ENCODE data around the gene PHF2. TPM values are rescaled to one million over a fixed set of nuclear protein-coding genes. Genes with fewer than 3 reads are reported as not detected.

PHF2 gene
- total and polyA plus RNA-seq, 2 of the 4 experiments (the other 2 are of a cell fraction) = 5.9 to 9.5 TPM

DNA sequence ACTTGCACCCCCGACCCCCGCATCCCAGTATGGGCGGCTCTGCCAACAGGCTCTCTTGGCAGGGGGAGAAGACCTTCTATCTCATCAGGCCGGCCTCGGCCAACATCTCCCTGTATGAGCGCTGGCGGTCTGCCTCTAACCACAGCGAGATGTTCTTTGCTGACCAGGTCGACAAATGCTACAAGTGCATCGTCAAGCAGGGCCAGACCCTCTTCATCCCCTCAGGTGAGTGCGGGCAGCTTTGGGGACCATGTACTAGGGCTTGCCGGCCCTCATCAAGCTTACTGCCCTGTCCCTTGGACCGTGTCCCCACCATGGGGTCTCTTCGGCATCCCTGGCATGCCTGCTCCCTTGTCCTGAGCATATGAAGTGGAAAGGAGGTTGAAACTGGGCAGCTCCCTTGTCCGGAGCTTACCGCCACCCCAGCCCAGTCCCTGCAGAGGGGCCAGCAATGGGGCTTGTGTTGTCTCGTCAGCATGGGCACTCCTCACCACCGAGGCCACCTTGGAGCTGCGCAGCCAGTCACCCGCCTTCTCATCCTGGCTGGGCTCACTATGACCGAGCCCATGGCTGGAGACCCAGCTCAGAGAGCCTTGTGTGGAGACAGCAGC is 78.1 kb downstream of the PHF2 start:
- H3K4me1 ChIP-seq (ENCODE audit: control insufficient read depth, insufficient read depth, low read length) = no peaks in the 10 kb centered on the region
- no peak overlapping the region for H2BK5ac ChIP-seq (ENCODE audit: low read depth, low read length, poor library complexity, severe bottlenecking)
- in situ Hi-C loops (cut with MboI; ENCODE audit: low sequenced_read_pairs) = no loop called here
- no peak overlapping the region for H3K14ac ChIP-seq (replicated peaks; ENCODE audit: low read depth, low read length)
- H4K91ac ChIP-seq (ENCODE audit: insufficient read depth, low read depth, low read length) = no peak overlapping the region
- H2BK15ac ChIP-seq (ENCODE audit: low read depth, low read length) = no peak overlapping the region
- no peak overlapping the region for H3K4ac ChIP-seq (ENCODE audit: low read depth, low read length)
- H2AFZ ChIP-seq (replicated peaks; ENCODE audit: low read length, poor library complexity) = no peak overlapping the region
- BruUV-seq (replicated peaks) = no TSS peak
- intact Hi-C loops (cut with micrococcal nuclease) = no loop called here
- ChIA-PET CTCF (no interaction called here), POLR2A (ENCODE audit: unreplicated experiment) (no interaction called here)
- peaks cover 60% of the 10 kb centered on the region for H3K36me3 ChIP-seq (ENCODE audit: control insufficient read depth, insufficient read depth, low read length)
- DNase-seq (no peak), ATAC-seq (ENCODE audit: low read depth) (no peak)
- 96% methylated on average over 8 of the region's 21 CpGs; no CpG with 5 or more reads in 1 of the 2 experiments for WGBS, 2 experiments (ENCODE audit: extremely low coverage in 2 of 2, insufficient read length in 1 of 2)
- H3K9me3 ChIP-seq (ENCODE audit: control insufficient read depth, insufficient read depth, low read length) = no peaks in the 10 kb centered on the region
- dilution Hi-C loops (cut with HindIII; ENCODE audit: low sequenced_read_pairs, unreplicated experiment) = no loop called here
- H3K79me1 ChIP-seq (ENCODE audit: low read depth in 1 of 2, low read length in 2 of 2) = peaks cover 0 to 8% of the 10 kb centered on the region in 2 experiments; a peak in 2 of 4 replicates
- TF ChIP-seq MAZ (IDR thresholded peaks at IDR 0.05; ENCODE audit: borderline replicate concordance, low read depth, low read length) = no peak
- H3K9me1 ChIP-seq (ENCODE audit: insufficient read depth, low read length) = peaks cover 14% of the 10 kb centered on the region
- no peak overlapping the region for H4K5ac ChIP-seq (ENCODE audit: low read depth, low read length)
- no peak overlapping the region for H3K56ac ChIP-seq (ENCODE audit: extremely low read depth, insufficient read depth, low read length)
- no peaks in the 10 kb centered on the region for H3K27me3 ChIP-seq (ENCODE audit: control insufficient read depth, insufficient read depth, low read length)
- H4K8ac ChIP-seq (ENCODE audit: low read depth in 2 of 2, low read length in 2 of 2) = no peak overlapping the region
- no peak overlapping the region for H3K4me3 ChIP-seq (ENCODE audit: insufficient read depth, low read depth, low read length)
- no peak overlapping the region for H3K27ac ChIP-seq (ENCODE audit: insufficient read depth, low read length)
- H2AK9ac ChIP-seq (replicated peaks; ENCODE audit: low read depth, low read length, poor library complexity) = no peak overlapping the region
- no peak overlapping the region for H2AK5ac ChIP-seq (ENCODE audit: low read depth, low read length)
- H3K18ac ChIP-seq (ENCODE audit: low read depth, low read length) = no peak overlapping the region
- H2BK120ac ChIP-seq (ENCODE audit: low read depth, low read length) = no peak overlapping the region
- H3K9ac ChIP-seq (ENCODE audit: low read depth, low read length) = no peak overlapping the region
- H2BK20ac ChIP-seq (ENCODE audit: low read depth, low read length) = no peak overlapping the region
- H3K4me2 ChIP-seq (ENCODE audit: low read depth, low read length) = no peak overlapping the region
- H3K23ac ChIP-seq (ENCODE audit: low read depth, low read length) = no peak overlapping the region
- H4K20me1 ChIP-seq (ENCODE audit: insufficient read depth, low read length) = peaks cover 5% of the 10 kb centered on the region; the same call in 1 of the 2 replicates
